IPS-11a (cell line): Measurements from ENCODE around the gene CROCC.
A peak's percentile ranks its signal among the peaks of the same experiment; 100 is the strongest.
"Not testable (repeated sequence)": the region's sequence is repeated elsewhere in the genome, so short reads cannot be mapped to it uniquely, and the experiment has no call there.

Experiments
- H3K4me3 ChIP-seq: one replicate; pipeline ENCODE4 v1.5.1; 2013; ENCODE audit warnings: low read depth, low read length, control low read depth

Gene CROCC

DNA sequence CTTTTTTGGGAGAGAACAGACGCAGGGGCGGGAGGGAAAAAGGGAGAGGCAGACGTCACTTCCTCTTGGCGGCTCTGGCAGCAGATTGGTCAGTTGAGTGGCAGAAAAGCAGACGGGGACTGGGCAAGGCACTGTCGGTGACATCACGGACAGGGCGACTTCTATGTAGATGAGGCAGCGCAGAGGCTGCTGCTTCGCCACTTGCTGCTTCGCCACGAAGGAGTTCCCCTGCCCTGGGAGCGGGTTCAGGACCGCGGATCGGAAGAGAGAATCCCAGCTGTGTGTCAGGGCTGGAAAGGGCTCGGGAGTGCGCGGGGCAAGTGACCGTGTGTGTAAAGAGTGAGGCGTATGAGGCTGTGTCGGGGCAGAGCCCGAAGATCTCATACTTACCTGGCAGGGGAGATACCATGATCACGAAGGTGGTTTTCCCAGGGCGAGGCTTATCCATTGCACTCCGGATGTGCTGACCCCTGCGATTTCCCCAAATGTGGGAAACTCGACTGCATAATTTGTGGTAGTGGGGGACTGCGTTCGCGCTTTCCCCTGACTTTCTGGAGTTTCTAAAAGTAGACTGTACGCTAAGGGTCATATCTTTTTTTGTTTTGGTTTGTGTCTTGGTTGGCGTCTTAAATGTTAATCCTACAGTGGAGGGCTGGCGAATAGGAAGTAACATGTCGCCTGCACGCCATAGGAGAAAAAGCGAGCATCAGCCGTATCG, 26.0 kb upstream of the CROCC start, which contains the start of gene RNU1-2:
RNU1-2 (plus strand) TSS at position 383 of the 718 bp plus-strand sequence.
- peak within 1 kb of the TSS; percentile 9 for H3K4me3 ChIP-seq

DNA sequence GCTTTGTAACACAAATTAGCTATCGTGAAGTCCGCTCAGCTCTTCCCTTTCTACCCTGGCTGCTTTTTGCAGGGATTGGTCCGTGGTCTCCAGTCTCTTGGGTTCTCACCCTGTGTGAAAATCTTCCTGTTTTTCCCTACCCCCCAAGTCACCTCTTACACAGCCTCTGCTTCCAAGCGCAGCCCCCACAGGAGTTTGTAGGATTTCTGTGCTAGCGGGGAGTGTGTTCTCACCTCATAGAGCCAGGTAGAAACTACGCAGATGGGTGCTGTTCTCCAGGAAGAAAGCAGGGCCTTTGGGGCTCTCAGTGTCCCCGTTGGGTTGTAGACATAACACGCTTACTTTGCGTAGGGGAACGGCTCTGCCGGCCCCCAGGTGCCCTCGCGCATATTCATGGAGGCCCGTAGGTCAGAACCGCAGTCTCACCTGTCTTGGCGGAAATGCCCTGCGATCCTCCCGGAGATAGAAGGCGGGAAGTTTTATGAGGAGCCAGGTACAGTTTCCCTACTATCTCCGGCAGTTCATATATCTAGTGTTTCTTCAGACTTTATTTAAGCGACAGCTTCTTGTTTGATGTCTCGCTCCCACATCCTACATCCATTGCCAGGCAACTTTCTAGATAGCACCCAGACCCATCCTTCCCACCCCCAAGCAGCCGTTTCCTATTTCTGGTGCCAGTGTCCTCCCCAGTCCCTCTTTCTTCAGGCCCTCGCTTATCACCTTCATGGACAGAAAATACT, 25.2 kb upstream of the CROCC start:
- peak overlapping the region; percentile 9 for H3K4me3 ChIP-seq

DNA sequence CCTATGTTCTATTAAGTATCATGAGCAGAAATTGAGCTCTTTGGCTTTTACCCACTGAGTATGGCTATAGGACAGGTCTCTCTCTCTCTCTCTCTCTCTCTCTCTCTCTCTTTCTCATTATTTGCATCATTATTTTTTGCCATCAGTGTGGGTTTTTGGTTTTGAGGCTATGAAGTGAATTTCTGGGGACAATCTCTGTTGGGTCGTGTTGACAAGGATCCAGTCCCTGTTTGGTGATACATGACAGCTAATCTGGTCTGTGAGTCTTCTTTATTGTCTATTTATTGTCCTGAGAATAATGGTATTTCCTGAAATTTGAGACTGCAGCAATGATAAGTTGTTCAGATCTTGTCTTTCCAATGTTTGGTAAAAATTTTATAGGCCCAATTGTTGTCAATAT, 24.1 kb upstream of the CROCC start:
- H3K4me3 ChIP-seq = not testable (repeated sequence)

DNA sequence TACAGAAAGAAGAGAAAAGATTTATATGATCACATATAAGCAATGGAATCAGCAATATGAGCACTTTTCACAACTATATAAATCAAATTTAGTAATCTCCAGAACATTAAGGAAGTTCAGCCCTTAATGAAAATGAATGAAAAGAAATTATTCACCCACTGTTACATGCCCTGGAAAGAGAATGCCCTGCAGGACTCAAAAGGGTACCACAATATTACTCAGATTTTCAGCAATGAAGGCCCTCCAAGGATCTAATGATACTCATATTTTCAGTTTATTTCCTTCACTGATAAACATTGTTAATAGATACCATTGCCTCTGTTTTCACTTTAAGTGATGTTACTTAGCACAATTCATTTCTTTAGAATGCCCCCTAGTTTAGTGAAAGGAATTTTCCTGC, 23.4 kb upstream of the CROCC start:
- H3K4me3 ChIP-seq = not testable (repeated sequence)

DNA sequence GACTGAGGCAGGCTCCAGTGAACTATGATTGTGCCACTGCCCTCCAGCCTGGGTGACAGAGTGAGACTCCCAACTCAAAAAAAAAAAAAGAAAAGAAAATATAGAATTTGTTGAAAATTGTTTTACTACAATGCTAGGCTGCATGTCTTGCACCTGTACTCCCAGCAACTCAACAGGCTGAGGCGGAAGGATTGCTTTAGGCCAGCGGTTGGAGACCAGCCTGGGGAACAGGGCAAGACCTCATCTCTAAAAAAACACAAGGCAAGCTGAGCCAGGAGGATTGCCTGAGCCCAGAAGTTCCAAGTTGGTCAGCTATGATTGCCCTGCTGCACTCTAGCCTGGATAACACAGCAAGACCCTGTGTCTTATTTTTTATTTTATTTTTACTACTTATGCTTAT, 22.7 kb upstream of the CROCC start:
- not testable (repeated sequence) for H3K4me3 ChIP-seq

DNA sequence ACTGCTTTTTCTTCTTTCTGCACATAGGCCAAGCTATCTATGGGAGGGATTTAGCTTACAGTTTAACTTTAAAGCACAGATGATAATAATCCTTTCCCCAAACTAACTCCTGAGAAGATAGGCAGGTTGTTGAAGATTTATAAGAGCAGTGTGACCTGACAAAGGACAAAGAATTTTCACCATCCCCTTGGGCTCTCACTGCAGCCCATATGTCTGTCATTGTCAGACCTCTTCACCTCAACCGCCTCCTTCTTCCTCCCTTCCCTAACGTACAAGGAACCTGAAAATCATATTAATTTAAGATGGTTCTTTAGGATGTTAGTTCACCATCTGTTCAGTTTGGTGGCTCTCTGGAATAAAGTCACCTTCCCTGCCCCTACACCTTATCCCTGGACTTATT, 21.0 kb upstream of the CROCC start:
- H3K4me3 ChIP-seq = no peak overlapping the region

DNA sequence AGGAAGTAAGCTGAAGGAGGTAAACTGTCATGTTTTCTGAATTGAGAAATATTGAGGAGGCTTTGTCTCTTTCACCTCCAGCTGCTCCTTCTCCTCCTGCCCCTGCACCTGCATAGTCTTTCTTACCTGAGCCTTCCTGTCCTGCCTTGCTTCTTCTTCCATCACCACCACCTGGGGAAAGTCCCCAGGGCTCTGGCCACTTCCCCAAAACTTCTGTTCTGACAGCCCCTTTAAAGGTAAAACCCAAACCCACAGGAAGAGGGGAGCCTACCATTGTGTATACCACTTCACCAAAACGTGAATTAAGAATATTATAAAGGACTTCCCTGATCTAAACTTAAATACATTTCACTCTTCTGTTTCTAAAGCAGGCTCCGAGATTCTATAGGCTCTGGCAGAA, 20.4 kb upstream of the CROCC start:
- H3K4me3 ChIP-seq = not testable (repeated sequence)

DNA sequence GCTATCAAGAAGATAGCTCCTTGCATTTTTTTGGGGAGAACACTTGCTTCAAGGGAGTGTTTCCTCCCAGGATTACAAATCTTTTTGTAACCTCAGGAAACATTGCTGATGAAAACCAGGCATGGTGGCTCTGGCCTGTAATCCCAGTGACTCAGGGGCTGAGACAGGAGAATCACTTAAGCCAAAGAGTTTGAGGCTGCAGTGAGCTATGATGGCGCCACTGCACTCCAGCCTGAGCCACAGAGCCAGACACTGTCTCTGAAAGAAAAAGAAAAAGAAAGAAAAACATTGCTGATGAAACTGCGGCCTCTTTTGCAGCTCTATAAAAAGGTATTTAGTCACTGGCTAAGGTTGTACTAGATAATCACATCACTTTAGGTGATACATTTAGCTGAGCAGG, 18.7 kb upstream of the CROCC start:
- no peak overlapping the region for H3K4me3 ChIP-seq

DNA sequence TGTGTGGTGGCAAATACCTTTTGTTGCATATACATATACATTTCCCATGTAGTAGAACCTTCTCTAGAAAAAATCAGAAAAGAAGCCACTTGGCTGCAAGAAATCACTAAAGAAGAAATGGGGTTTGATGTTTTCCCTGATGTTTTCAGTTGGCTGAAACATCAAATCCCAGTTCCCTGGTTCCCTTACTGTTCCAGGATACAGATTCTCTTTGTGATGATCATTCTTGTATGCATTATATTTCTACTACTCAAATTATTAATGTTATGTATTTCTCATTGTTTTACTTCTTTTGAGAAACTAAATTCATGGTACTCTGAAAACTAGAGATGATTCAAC, 18.3 kb upstream of the CROCC start:
- no peak overlapping the region for H3K4me3 ChIP-seq

DNA sequence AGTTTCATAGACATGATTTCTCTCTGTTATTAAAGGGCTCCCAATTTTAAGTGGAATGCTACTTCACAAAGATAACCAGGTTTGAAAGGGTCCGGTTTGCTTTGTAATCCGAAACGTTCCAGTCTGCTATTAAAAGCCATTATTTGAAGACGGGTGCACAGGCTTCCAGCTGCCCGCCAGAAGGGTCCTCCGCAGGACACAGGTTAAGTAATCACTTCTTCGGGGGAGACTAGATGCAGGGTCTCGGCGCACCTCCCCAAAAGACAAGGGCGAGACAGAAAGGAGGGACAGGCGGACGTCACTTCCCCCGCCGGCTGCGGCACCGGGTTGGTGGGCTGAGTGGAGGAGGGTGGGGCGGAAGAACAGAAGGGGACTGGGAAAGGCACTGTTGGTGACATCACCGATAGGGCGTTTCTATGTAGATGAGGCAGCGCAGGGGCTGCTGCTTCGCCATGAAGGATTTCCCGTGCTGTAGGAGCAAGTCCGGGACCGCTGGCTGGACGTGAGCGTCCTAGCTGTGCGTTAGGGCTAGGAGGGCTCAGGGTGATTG, 17.1 kb upstream of the CROCC start:
- H3K4me3 ChIP-seq = peak overlapping the region; percentile 42

DNA sequence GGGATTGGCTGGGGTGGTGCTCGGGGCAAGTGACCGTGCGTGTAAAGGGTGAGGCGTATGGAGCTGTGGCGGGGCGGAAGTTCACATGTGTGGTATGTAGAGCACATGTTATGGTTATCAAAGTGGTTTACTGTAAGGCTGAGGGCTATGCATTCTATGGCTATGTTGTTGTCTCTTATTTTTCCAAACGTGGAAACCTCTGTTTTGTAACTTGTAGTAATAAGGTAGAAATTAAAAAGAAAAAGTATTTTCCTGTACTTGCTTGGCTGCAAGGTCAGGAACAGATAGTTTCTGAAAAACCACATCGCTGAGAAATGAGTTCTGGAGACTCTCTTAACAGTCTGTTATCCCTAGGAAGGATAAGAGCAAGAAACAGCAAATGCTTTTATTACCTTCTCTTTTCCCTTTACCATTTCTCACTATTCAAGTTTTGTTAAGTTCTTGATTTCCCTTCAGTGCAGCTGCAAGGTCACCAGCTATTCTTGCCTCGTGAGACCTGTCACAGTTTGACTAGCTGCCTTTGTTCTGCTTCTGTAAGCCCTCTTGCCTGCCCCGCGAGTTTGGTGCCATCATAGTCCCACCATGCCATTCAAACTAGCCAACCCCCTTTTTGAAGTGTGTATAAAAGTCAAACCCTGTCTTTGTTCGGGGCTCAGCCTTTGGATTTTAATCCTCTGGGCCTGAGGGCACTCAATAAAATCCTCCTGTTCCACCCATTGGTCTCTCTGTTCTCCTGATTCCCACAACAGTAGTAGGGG, 16.4 kb upstream of the CROCC start:
- H3K4me3 ChIP-seq = peak overlapping the region; percentile 42

DNA sequence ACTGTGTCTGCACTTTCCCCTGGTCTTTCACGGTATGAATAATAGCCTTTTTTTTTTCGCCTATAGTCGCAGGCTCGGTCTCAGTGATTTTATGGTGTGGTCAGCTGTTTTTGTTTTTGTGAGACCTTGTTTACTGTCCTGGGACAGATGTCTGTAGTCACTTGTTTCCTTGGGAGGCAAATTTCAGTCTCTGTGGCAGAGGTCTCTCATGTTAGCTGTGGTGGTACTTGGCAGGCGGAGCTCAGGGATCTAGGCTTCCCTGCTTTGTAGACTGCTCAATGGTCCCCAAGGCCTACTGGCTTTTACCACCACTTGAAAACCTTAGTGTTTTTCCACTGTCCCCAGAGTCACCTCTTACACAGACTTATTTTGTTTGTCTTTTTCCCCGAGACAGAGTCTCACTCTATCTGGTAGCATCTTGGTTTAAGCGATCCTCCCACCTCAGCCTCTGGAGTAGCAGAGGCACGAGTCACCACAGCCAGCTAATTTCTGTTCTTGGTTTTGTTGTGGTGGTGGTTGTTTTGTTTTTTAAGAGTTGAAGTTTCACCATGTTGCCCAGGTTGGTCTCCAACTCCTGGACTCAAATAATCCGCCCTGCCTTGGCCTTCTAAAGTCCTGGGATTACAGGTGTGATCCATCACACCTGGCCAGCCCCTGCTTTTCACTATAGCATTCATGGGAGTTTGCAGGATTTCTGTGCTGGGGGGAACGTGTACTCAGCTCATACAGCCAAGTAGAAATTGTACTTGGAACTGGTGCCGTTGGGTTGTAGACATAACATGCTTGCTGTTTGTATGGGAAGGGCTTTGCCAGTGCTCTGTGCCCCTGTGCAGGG, 15.6 kb upstream of the CROCC start:
- no peak overlapping the region for H3K4me3 ChIP-seq

DNA sequence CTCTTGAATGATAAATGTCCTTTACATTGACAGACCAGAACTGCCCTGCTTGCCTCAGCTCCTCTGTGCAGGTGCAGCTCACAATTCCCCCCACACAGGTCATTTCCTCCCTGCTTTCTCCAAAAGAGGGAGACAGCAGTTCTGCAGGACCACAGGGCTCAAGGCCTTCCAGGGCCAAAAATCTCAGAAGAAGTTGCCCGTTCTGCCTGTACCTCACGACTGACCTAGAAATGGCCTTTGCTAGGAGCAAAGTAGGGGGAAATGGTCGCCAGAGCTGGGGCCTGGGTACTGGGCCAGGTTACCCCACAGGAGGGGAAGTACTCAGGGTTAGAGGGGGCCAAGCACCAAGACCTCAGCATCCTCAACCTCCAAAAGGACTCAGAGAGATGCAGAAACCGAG, 14.9 kb upstream of the CROCC start:
- H3K4me3 ChIP-seq = no peak overlapping the region

DNA sequence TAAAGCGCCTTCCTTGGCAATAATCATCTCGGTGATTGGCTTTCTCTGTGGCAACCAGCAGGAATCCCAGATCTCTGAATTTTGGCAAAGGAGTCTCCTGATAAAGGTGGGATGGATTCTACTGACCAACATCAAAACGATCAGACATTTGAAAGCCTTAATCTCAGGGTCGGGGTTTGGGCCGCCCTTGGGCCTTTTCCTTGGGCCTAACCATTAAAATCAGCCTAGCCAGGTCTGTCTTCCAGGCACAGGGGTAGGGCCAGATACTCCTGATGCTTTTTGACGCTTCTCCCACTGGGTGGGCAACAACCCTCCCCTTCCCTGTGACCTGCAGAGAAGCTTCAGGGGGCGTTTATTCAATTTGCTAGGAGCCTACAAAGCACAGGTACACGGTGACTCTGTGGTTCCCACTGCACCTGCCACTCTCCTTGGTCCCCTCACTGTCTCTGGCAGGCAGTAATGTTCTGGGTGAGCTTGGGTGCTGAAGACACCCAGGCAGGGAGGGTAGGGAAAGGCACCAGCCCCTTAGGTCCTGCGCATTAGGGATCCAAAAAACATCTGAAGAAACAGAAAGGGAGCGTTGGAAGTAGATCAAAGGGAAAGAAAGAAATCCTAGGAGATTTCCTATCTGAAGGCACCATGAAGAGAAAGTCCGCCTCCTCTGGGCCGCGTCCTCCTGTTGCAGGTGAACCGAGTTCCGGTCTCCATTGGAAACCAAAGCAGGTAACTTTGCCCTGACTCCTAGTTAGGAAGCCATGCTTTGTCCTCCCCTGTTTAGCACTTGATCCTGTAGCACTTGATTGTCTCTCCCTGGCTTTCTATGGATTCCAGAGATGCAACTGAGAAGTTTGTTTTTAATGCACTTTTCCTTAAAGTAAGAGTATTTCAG, 13.6 kb upstream of the CROCC start:
- no peak overlapping the region for H3K4me3 ChIP-seq

DNA sequence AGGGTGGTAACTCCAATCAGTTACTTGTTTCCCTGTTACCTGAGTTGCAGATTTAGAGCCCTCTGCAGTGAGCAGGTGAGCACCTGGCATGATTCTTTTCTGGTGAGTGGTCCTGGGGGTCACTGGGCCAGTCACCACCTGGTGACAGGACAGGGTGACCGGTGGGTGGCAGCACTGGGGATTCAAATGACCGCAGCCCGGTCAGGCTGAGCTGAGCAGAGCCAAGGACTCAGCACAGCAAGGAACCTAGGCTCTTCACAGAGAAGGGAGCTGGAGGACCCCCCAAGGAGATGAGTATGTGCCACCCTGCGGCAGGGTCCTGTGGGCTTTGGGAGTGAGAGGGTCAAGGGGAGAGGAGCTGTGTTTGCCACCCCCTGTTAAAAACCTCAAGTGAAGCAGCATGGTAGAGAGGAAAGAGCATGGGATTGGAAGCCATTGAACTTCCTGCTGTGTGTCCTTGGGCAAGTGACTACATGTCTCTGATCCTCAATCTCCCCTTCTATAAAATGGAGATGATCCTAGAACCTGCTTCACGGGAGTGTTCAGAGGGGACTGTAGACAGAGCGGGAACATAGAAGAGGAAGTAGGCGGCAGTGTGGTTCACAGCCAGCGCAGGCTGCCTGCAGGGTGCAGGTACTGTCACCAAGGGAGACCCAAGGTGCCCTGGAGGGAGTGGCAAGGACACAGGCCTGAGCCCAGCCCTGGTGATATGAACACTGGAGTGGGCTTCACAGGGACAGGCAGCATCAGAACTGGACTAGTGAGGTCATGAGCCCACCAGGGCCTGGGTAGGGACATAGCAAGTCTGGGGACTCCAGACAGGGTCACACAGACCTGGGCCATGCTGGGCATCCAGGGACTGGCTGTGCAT, 9.6 kb upstream of the CROCC start:
- H3K4me3 ChIP-seq = not testable (repeated sequence)

DNA sequence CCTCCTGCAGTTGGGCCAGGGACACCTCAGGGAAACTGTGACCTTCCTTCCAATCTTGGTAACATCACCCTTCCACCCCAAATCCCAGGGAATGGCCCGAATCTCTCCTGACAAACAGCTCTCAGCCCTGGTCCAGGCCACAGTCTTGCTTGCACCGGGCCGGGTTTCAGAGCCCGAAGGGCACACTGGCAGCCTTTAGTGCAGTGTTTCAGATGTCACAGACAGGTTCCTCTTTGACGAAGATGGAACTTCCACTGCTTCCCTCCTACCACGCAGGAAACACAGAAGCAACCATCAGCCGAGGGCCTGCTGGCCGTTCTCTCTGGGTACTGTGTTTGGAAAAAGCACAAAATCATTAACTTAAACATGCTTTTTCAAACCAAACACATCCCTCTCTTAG, 9.0 kb upstream of the CROCC start:
- H3K4me3 ChIP-seq = not testable (repeated sequence)

DNA sequence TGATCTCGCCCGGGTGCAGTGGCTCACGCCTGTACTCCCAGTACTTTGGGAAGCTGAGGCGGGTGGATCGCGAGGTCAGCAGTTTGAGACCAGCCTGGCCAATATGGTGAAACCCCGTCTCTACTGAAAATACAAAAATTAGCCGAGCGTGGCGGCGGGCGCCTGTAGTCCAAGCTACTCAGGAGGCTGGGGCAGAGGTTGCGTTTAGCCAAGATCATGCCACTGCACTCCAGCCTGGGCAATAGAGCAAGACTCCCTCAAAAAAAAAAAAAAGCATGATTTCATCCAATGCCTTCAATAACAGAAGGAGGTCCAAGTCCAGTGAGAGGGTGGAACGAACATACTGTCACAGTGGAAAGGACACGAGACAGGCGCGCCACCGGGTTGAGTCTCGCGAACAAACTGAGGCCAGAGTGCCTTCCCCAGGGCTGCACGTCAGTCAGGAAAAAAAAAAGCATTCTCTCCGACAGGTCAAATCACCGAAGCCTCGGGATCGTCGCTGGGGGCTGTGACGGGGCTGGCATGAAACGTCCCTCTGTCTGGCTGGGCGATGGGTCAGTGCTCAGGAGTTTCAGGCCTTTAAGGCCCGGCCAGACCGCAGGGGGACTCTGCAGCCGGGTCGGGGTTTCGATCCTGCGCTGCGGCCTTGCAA, 8.4 kb upstream of the CROCC start:
- H3K4me3 ChIP-seq = peak overlapping the region; percentile 56
